Measurements from ENCODE around the gene GAL3ST1. TPM values are rescaled to one million over a fixed set of nuclear protein-coding genes. Genes with fewer than 3 reads are reported as not detected.
"Not testable (repeated sequence)": the region's sequence is repeated elsewhere in the genome, so short reads cannot be mapped to it uniquely, and the experiment has no call there.

GAL3ST1 gene
- total RNA-seq, 1 donor from 2014 or later: not detected

GRCh38 chr22:30567277-30567676, 7.2 kb downstream of the GAL3ST1 start:
- intact Hi-C loops (cut with micrococcal nuclease); H3K27ac Mint-ChIP-seq; H3K9me3 Mint-ChIP-seq; H3K36me3 Mint-ChIP-seq (ENCODE audit: low read depth); H3K27me3 Mint-ChIP-seq; H3K4me1 Mint-ChIP-seq; H3K4me3 Mint-ChIP-seq; DNase-seq: not testable (repeated sequence)

DNA sequence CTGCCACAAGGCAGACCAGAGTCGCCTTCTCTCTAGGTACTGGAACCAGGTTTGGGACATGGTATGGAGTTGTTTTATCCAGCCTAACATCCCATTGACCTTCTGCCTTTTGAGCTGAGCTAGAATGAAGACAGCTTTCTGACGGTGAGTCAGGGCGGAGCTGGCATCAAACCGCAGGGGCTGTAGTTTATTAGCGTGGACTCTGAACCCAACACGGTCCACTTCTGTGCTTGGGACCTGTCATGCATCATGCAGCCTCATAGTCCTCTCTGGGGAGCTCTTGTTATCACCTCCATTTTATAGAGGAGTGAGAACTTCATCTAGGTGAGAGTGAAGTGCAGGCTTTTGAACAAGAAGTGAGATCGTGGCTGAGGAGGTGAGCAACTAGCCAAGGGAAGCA, 8.3 kb downstream of the GAL3ST1 start:
- intact Hi-C loops (cut with micrococcal nuclease): no loop called here
- no peak overlapping the region for H3K27ac Mint-ChIP-seq
- H3K4me3 Mint-ChIP-seq: no peak overlapping the region
- H3K27me3 Mint-ChIP-seq: peaks cover 3% of the 10 kb centered on the region
- H3K4me1 Mint-ChIP-seq: no peaks in the 10 kb centered on the region
- no peaks in the 10 kb centered on the region for H3K36me3 Mint-ChIP-seq (ENCODE audit: low read depth)
- no peaks in the 10 kb centered on the region for H3K9me3 Mint-ChIP-seq
- DNase-seq: no peak

- no peak overlapping the region for H3K4me3 Mint-ChIP-seq
- H3K27me3 Mint-ChIP-seq: peaks cover 3% of the 10 kb centered on the region
- intact Hi-C loops (cut with micrococcal nuclease): no loop called here
- H3K9me3 Mint-ChIP-seq: no peaks in the 10 kb centered on the region
- H3K27ac Mint-ChIP-seq: no peak overlapping the region
- H3K36me3 Mint-ChIP-seq (ENCODE audit: low read depth): no peaks in the 10 kb centered on the region
- H3K4me1 Mint-ChIP-seq: no peaks in the 10 kb centered on the region
- DNase-seq: no peak
These were observed 9.1 kb downstream of the GAL3ST1 start for GRCh38 chr22:30565341-30565740.

- H3K27me3 Mint-ChIP-seq: peaks cover 3% of the 10 kb centered on the region
- H3K4me3 Mint-ChIP-seq: no peak overlapping the region
- intact Hi-C loops (cut with micrococcal nuclease): no loop called here
- no peak overlapping the region for H3K27ac Mint-ChIP-seq
- H3K36me3 Mint-ChIP-seq (ENCODE audit: low read depth): no peaks in the 10 kb centered on the region
- no peaks in the 10 kb centered on the region for H3K9me3 Mint-ChIP-seq
- no peaks in the 10 kb centered on the region for H3K4me1 Mint-ChIP-seq
- no peak for DNase-seq
These were observed 9.7 kb downstream of the GAL3ST1 start for GRCh38 chr22:30564761-30565119.

DNA sequence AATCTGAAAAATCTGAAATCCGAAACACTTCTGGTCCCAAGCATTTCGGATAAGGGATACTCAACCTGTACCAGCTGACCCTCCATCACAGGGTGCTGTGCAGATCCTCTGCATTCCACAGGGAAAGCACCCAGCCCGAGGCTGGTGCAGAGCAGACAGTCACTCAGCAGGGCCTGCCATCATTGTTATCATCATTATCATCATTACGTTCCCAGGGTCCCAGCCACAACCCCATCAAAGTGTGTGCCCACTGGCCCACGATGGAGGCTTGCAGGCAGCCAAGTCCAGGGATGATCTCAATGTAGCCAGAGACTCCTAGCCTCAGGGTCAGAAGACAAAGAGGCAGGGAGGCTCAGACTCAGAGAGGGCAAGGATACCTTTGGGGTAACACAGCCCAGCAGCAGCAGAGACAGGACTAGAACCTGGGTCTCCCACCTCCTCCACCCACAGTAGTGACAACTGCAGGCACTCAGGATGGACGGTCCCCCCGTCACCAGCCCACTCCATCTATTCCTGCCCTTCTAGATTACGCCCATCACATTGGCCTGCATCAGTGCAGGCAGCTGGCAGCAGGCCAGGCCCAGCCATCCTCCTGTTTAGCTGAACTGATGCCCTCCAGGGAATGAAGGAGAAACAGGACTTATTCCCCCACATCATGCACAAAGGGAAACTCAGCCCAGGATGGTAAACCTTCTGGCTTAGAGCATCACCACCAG, 10.3 kb downstream of the GAL3ST1 start:
- H3K36me3 Mint-ChIP-seq (ENCODE audit: low read depth): no peaks in the 10 kb centered on the region
- H3K27me3 Mint-ChIP-seq: peaks cover 1% of the 10 kb centered on the region
- no peaks in the 10 kb centered on the region for H3K9me3 Mint-ChIP-seq
- H3K4me1 Mint-ChIP-seq: no peaks in the 10 kb centered on the region
- H3K27ac Mint-ChIP-seq: no peak overlapping the region
- DNase-seq: no peak
- intact Hi-C loops (cut with micrococcal nuclease): no loop called here
- no peak overlapping the region for H3K4me3 Mint-ChIP-seq

DNA sequence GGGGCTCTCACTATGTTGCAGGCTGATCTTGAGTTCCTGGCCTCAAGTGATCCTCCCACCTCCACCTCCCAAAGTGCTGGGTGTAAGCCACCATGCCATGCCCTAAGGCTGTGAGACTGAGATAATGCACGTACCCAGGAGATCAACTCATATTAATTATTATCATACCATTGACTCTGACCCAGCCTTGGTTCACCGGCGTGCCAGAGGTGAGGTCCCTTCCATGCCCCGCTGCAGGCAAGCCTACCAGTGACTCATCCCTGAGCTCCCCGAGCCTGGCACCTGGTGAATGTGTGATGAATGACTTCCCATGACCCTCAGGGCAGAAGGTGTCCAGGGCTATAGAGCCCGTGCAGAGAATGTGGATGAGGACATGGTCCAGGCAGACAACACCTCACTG, 12.1 kb downstream of the GAL3ST1 start:
- no peaks in the 10 kb centered on the region for H3K27me3 Mint-ChIP-seq
- no peaks in the 10 kb centered on the region for H3K36me3 Mint-ChIP-seq (ENCODE audit: low read depth)
- DNase-seq: no peak
- no peak overlapping the region for H3K27ac Mint-ChIP-seq
- no peaks in the 10 kb centered on the region for H3K9me3 Mint-ChIP-seq
- H3K4me1 Mint-ChIP-seq: no peaks in the 10 kb centered on the region
- H3K4me3 Mint-ChIP-seq: no peak overlapping the region
- intact Hi-C loops (cut with micrococcal nuclease): no loop called here

DNA sequence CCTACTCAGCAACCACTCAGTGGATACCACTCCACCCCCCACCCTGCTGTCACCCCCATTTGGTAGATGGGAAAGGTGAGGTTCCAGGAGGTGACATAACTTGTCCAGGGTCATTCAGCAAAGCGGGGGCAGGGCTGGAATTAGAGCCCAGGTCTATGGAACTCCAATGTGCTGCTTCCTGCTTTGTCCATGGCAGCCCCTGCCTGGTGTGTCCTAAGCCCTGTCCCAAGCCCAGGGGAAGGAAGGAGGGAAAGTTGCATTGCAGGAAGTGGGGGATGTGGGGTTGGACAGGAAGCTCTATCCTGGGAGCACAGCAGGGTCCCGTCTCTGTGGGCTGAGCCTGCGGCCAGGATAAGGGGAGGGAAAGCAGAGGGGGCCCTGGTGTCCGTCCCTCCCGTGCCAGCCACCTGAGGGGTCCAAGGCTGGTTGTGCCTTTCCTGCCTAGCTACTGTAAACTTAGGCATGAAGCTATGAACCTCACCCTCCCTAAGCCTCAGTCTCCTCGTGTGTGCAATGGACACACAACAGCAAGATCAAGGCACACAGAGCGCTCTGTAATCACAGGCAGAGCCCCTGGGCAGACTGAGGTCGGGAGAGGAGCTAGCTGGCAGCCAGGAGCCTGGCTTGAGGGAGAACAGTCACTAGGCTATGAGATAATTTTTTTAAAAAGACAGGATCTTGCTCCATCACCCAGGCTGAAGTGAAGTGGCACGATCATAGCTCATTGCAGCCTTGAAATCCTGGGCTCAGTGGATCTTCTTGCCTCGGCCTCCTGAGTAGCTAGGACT, 12.9 kb downstream of the GAL3ST1 start:
- DNase-seq: no peak

GRCh38 chr22:30560643-30561202, 13.7 kb downstream of the GAL3ST1 start:
- H3K9me3 Mint-ChIP-seq; H3K36me3 Mint-ChIP-seq (ENCODE audit: low read depth); DNase-seq; H3K27ac Mint-ChIP-seq; H3K4me3 Mint-ChIP-seq; H3K4me1 Mint-ChIP-seq; intact Hi-C loops (cut with micrococcal nuclease); H3K27me3 Mint-ChIP-seq: not testable (repeated sequence)

More for the DNA sequence above, 12.9 kb downstream of the GAL3ST1 start:
- H3K27me3 Mint-ChIP-seq: no peaks in the 10 kb centered on the region
- H3K9me3 Mint-ChIP-seq: no peaks in the 10 kb centered on the region
- no peaks in the 10 kb centered on the region for H3K4me1 Mint-ChIP-seq
- no peak overlapping the region for H3K4me3 Mint-ChIP-seq
- intact Hi-C loops (cut with micrococcal nuclease): no loop called here
- H3K36me3 Mint-ChIP-seq (ENCODE audit: low read depth): no peaks in the 10 kb centered on the region
- no peak overlapping the region for H3K27ac Mint-ChIP-seq

GRCh38 chr22:30559889-30560288, 14.6 kb downstream of the GAL3ST1 start:
- intact Hi-C loops (cut with micrococcal nuclease): no loop called here
- no peak for DNase-seq
- no peaks in the 10 kb centered on the region for H3K36me3 Mint-ChIP-seq (ENCODE audit: low read depth)
- H3K9me3 Mint-ChIP-seq: no peaks in the 10 kb centered on the region
- no peaks in the 10 kb centered on the region for H3K4me1 Mint-ChIP-seq
- no peak overlapping the region for H3K4me3 Mint-ChIP-seq
- H3K27me3 Mint-ChIP-seq: no peaks in the 10 kb centered on the region
- no peak overlapping the region for H3K27ac Mint-ChIP-seq

- Mint-ChIP-seq H3K27me3 (no peaks in the 10 kb centered on the region), H3K4me1 (peaks cover 2% of the 10 kb centered on the region), H3K9me3 (no peaks in the 10 kb centered on the region), H3K36me3 (ENCODE audit: low read depth) (no peaks in the 10 kb centered on the region), H3K27ac (no peak overlapping the region), H3K4me3 (no peak overlapping the region)
- DNase-seq: no peak
- intact Hi-C loops (cut with micrococcal nuclease): no loop called here
These were observed 17.2 kb downstream of the GAL3ST1 start for GRCh38 chr22:30557243-30557642.

DNA sequence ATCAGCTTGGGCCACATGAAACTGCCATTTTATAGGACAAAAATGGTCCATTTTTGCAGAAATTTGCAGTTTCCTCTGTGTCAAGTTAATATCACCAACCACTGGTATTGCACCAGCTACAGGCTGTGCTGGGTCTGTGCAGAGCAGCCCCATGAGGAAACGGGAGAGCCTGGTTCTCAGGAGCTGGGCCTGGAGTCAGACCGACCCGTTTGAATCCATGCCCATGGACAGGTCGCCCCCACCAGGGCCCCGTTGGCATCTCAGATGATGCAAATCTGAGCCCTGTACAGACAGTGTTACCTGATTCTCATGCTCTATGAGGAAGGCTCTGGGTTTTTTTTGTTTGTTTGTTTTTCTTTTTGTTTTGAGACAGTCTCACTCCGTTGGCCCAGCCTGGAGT, 18.1 kb downstream of the GAL3ST1 start:
- no peaks in the 10 kb centered on the region for H3K36me3 Mint-ChIP-seq (ENCODE audit: low read depth)
- DNase-seq: no peak
- H3K4me3 Mint-ChIP-seq: no peak overlapping the region
- H3K27me3 Mint-ChIP-seq: no peaks in the 10 kb centered on the region
- intact Hi-C loops (cut with micrococcal nuclease): no loop called here
- H3K9me3 Mint-ChIP-seq: no peaks in the 10 kb centered on the region
- H3K4me1 Mint-ChIP-seq: peaks cover 2% of the 10 kb centered on the region
- H3K27ac Mint-ChIP-seq: no peak overlapping the region

DNA sequence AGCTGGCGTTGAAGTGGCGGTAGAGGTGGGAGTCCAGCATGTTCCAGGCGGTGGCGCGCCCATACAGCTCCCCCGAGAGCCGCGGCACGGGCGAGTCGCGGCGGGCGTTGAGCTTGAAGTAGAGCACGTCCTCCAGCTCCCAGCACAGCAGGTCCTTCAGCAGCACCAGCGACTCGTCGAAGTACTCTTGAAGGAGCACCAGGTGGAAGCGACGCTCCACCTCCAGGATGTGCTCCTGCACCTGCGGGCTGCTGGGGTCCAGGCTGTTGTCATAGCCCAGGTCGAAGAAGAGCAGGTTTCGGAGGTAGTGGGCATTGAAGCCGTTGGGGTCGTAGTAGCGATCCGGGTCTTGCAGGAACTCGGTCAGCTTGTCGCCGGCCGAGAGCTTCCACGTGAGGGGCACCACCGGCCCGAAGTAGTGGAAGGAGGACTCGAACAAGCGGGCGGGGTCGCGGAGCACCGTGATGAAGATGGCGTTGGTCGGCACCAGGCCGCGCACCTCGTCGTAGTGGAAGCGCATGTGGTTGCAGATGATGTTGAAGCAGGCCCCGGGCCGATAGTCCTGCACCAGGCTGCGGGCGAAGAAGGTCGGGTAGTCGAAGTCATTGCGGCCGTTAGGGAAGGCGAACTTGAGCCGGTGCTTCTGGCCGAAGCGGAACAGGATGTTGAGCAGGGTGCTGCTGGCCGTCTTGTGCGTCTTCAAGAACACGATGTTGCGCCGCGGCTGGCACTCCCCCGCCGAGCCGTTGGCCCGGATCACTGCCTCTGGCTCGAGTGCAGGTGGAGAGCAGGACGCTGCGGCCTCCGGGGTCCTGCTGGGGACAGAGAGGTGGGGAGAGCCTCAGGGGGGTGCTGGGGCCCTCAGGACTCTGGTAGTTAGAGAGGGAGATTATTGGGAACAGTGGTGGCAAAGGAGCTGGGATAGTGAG, 18.9 kb downstream of the GAL3ST1 start:
- intact Hi-C loops (cut with micrococcal nuclease): no loop called here
- no peak overlapping the region for H3K4me3 Mint-ChIP-seq
- H3K4me1 Mint-ChIP-seq: peaks cover 2% of the 10 kb centered on the region
- no peak for DNase-seq
- H3K9me3 Mint-ChIP-seq: no peaks in the 10 kb centered on the region
- no peaks in the 10 kb centered on the region for H3K36me3 Mint-ChIP-seq (ENCODE audit: low read depth)
- no peak overlapping the region for H3K27ac Mint-ChIP-seq
- no peaks in the 10 kb centered on the region for H3K27me3 Mint-ChIP-seq

DNA sequence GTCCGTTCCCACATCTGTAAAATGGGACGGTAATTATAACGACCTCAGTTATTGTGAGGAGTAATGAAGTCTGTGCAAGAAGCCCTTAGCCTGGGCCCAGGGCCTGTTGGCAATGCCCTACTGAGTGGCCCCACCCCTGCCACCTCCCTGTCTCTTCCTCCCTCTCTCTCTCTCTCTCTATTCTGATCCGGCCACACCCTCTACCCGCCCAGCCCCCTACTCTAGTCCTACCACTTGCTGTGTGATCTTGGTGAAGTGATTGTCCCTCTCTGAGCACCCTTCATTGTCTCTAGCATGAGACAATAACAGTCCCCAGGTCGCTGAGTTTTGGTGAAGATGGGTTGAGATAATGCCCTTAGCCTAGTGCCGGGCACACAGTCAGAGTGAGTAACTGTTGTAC, 20.5 kb downstream of the GAL3ST1 start:
- H3K27me3 Mint-ChIP-seq: no peaks in the 10 kb centered on the region
- DNase-seq: no peak
- H3K36me3 Mint-ChIP-seq (ENCODE audit: low read depth): no peaks in the 10 kb centered on the region
- intact Hi-C loops (cut with micrococcal nuclease): no loop called here
- no peaks in the 10 kb centered on the region for H3K9me3 Mint-ChIP-seq
- no peak overlapping the region for H3K4me3 Mint-ChIP-seq
- H3K4me1 Mint-ChIP-seq: peaks cover 2% of the 10 kb centered on the region
- no peak overlapping the region for H3K27ac Mint-ChIP-seq

DNA sequence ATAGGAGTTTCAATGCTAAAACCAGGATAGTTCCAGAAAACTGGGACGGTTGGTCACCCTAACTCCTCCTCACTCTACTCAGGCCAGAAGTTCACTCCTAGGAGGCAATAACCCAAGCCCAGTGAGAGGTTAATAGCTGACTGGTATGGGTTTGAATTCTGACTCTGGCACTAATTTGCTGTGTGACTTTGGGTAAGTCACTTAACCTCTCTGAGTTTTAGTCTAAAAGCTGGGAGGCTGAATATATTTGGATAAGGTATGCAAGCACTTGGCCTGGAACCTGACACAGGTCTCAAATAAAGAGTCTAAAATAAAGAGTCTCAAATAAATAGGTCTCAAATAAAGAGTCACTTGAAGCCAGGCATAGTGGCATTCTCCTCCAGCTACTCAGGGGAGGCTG, 21.7 kb downstream of the GAL3ST1 start:
- no peak overlapping the region for H3K4me3 Mint-ChIP-seq

More for the DNA sequence above, 21.7 kb downstream of the GAL3ST1 start:
- Mint-ChIP-seq H3K36me3 (ENCODE audit: low read depth) (no peaks in the 10 kb centered on the region), H3K27ac (no peak overlapping the region), H3K4me1 (peaks cover 2% of the 10 kb centered on the region), H3K9me3 (no peaks in the 10 kb centered on the region), H3K27me3 (no peaks in the 10 kb centered on the region)
- intact Hi-C loops (cut with micrococcal nuclease): no loop called here
- DNase-seq: no peak
